ENCODE data around the gene SETD2.
"Not testable (repeated sequence)": the region's sequence is repeated elsewhere in the genome, so short reads cannot be mapped to it uniquely, and the experiment has no call there.

The SETD2 gene

DNA sequence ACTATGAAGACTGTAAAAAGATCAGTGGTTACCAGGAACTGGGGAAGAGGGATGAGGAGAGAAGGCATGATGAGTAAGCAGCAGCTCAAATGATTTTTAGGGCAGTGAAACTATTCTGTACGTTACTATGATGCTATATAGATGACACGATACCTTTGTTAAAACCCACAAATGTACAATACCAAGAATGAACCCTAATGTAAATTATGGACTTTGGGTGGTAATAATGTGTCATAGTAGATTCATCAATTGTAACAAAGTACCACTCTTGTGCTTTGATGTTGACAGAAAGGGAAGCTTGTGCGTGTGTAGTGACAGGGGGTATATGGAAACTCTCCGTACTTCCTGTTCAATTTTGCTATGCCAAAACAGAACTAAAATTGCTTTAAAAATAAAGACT, 132.9 kb downstream of the SETD2 start:
- peak; percentile 31 for DNase-seq

DNA sequence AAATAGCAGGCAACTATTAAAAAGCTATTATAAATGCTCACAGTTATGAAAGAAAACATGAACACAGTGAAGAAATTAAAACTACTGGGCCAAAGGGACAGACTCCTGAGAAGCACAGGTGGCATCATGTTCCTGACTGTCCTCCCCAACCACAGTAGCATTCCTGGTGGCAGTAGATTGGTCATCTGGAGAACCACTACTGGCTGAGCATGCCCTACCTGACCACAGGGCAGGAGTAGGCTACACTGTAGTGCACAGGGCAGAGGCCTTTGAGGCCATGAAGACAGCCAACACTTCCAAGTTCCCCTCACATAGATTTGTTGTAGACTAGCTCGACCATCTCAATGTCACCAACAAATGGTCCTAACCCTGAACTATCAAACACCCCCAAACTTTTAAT, 135.2 kb downstream of the SETD2 start:
- DNase-seq, result no peak

DNA sequence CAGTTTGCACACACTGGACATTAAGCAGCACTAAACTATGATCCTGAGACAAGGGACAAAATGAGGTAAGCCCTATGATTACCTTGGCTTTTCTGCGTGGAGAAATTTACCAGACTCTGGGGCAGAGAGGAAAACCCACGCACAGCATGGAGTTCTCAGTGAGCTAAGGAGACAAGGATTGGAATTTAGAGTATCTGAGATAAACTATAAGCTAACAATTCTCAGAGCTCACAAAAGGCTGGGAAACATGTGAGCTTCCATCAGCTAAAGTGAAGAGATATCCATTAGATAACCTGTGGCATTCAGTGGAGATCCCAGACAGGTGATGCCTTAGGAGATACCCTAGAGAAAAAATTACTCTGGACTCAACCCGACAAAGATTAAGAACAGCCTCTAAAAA, 135.8 kb downstream of the SETD2 start:
- no peak for DNase-seq

DNA sequence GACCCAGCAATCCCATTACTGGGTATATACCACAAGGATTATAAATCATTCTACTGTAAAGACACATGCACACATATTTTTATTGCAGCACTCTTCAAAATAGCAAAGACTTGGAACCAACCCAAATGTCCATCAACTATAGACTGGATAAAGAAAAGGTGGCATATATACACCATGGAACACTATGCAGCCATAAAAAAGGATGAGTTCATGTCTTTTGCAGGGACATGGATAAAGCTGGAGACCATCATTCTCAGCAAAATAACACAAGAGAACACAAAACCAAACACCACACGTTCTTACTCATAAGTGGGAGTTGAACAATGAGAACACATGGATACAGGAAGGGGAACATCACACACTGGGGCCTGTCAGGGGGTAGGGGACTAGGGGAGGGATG, 137.5 kb downstream of the SETD2 start:
- not testable (repeated sequence) for DNase-seq

DNA sequence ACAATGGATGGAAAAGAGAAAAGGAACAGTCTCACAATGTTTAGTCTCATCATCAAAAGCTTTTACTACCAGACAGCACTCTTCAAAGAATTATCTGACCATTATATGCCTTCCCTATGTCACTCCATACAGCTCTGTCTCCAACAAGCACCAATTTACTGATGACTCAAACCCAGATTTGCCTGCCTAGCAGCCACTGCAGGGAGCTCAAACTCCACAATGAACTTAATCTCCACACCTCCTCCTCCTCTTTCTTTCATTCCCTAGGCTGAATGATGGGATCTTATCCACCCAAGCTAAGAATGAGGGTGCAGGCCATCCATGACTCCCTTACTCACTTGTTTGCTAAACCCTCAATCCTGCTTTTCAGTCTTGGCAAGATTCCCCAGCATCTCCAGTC, 139.0 kb downstream of the SETD2 start:
- DNase-seq, result peak; percentile 28

DNA sequence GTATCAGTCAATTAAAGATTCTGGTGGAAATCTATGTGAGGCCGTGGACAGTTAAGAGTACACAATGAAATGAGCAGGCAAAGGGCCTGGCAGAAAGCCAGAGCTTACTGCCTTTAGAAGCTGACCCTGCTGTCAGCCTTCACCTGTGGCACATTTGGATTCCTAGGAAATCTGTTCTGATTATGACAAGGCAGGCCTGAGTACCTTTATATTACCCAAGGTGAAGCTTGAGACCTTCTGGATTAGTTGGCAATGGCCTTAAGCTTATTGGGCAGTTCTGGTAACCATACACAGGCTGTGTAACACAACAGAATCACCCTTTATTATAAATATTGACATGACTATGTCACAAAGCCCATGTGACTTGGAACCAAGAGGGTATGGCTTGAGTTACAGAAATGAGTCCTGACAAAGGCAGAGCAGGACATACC, 141.3 kb downstream of the SETD2 start:
- DNase-seq, result no peak

DNA sequence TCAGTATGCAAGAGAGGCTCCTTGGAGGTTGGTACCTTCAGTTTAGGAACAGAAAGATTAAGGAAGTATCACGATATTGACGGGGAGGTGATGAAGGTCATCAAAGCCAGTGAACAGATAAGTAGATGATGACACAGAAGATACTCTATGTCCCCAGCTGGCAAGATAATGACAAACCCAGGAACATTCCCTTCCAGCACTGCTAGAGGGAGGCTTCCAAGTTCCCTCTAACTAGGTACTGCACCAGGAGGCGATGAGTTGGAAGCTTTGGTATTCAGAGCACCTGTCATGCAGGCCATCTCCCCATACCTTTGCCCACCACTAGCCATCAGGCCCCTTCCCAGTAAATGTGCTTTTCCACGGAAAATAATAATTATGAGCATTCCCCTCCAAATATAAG, 143.6 kb downstream of the SETD2 start:
- no peak for DNase-seq

DNA sequence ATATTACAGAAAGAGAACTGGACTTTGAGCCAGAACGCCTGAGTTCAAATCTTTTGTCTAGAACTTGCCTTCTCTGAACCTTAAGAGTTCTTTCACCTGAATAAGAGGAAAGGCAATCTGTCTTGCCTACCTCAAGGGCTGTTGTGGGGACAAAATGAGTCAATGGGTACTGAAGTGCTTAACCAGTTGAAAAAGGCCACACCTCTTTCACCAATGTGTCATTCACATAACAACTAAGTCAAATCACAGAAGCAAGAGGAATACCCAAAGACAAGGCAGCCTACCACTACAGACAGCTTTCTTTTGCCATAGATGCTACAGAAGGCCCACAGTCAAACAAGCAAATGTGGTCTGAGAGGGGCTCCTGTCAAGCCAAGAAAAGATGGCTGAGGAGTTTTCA, 144.7 kb downstream of the SETD2 start:
- DNase-seq, result peak; percentile 90

DNA sequence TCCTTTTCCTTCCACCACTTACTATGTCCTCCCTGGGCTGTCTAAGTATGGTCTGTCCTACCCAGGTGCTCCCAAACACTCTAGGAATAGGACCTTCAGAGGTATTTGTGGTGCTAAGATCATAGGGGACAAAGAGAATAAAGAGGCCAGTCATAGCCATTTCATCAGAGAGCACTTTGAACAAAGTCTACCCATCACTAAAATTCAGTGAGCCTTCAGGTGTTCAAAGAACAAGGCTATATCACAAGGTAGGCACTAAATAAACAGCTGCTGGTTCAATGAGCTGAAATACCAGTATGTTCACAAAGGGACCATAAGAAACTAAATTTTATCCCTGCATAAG, 145.7 kb downstream of the SETD2 start:
- DNase-seq, result no peak

DNA sequence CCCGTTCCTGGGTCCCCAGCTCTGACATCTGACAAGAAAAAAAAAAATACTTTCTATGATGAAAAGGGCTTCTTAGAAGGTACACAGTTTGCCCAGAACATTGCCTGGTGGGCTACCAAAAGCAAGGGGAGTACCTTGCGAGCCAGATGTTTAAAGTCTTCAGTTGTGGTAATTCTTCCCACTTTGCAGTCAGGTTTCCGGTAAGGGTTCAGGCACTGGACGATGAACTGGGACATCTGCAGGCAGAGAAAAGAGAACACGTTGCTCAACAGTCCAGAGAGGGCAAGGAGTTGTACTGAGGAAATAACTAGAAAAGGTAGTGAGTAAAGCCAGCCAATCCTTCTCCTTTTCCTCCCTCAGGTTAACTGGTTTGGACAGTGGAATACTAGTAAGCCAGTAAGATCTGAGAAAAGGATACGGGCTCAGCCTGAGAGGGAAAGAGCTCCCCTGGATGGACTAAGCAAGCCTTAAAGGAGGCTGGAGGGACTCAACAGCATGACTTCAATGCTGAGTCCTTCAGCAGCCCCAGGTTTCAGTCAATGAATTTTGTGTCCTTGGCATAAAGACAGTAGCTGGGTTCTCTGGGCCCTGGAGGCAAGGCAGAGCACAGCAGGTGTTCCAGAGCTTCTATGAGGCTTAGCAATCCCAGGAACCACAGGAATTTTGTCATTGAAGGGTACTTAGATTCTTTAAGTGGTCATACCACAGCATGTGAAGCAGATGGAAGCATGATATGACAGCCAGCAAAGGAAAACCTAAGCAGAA, 146.2 kb downstream of the SETD2 start:
- DNase-seq, result no peak

DNA sequence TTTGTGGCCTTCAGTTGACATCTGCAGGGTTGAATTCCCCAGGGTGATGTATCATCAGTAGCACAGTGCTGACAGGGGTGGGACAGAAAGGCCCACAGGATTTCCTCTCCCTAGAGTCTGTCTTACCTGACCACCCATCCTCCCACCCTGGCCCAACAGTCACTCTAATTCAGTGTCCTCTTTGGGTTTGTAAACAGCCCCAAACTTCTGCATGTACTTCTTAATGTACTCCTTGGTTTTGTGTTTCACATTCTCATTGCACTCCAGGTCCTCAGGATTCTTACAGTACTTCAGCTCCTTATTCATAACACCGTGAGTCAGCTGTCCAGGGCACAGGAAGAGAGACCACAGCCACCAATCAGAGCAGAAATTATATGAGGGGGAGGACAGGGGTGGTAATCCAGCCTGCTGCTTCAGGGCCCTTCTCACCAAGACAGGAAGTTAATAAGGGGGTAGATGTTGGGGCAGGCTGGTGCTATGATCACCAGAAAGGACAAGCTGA, 146.9 kb downstream of the SETD2 start:
- DNase-seq, result peak; percentile 66

DNA sequence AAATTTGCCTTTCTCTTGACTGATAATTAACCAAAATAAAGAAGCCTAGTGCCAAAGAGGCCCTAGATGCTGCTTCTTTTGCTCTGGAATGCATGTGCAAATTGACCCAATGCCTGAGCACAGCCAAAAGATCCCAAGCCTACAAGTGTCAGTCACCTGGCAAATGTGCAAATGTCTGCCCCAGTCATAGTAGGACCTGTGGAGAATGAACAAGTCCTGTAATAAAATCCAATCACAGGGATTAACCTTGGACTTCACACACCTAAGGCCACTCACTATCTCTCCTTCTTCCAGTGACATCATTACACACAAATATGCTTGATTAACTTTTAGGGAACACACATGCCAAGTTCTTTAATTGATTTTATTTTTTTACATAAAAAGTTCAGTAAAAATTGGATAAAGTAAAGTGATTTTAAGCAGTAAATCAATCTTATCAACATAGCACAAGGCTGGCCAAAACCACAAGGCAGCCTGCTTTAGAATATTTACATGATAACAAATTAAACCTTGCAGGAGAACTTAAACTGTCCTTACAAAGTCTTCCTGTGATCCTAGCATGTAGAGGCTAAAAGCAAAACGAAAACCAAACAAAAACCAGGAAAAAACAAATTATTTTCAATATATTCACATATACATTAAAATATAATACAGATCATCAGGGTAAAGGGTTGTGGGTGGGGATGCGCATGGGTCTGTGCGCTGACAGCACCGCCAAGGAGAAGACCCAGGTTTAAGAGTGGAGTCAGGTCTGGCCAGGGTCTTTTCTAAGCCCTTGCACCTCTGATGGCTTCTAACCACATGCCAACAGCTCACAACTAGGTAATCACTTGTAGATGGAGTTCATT, 147.6 kb downstream of the SETD2 start:
- no peak for DNase-seq

DNA sequence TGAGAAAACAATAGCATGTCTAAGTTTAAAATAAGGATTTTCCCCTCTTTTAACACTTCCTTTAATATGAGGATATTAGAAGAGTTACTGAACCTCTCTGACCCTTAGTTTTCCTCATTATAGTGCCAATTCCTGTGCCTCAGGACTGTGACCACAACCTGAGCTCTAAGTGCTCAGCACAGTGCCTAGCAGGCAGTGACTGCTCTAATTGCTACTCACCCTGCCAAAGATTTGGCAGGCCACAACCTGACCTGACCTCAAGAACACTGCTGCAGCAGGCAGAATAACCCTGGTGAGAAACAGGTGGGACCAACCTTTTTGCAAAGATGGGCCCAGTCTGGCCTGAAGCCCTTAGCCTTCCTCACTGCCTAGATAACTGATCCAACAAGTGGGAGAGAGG, 148.8 kb downstream of the SETD2 start:
- no peak for DNase-seq

DNA sequence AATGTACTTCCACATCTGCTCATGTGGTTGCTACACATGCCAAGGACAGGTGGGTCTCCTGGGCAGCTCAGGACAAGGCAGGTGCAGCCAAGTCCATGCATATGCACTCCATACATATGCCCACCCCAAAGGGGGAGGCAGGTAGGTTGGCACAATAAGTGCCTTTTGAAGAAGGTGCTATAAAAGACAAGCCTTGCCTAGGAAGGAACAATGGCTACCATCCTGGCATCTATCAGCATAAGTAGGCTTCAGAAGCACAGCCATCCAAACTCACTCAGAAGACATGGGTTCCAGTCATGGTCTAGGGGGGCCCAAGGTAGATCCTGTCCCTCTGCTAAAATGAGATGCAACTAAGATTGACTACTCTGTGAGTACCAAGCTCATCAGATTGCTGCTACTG, 149.9 kb downstream of the SETD2 start:
- DNase-seq, result no peak

DNA sequence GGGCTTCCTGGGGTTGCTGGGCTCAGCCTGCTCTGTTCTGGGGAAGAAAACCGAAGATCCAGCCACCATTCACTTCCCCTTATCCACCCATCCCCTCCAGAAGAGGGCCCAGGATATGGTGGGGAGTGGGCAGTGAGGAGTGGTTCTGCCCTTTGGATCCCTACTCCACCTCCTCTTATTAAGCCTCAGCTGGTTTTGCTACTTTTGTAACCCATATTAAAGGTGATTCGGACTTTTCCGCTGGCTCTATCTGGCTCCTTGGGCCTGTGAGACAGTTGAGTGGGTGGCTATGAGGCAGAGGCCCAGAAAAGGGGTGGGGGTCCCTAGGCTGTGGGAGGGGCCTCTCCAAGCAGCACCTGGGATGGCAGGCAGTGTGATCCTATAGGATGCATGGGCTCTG, 150.7 kb downstream of the SETD2 start:
- DNase-seq, result no peak

DNA sequence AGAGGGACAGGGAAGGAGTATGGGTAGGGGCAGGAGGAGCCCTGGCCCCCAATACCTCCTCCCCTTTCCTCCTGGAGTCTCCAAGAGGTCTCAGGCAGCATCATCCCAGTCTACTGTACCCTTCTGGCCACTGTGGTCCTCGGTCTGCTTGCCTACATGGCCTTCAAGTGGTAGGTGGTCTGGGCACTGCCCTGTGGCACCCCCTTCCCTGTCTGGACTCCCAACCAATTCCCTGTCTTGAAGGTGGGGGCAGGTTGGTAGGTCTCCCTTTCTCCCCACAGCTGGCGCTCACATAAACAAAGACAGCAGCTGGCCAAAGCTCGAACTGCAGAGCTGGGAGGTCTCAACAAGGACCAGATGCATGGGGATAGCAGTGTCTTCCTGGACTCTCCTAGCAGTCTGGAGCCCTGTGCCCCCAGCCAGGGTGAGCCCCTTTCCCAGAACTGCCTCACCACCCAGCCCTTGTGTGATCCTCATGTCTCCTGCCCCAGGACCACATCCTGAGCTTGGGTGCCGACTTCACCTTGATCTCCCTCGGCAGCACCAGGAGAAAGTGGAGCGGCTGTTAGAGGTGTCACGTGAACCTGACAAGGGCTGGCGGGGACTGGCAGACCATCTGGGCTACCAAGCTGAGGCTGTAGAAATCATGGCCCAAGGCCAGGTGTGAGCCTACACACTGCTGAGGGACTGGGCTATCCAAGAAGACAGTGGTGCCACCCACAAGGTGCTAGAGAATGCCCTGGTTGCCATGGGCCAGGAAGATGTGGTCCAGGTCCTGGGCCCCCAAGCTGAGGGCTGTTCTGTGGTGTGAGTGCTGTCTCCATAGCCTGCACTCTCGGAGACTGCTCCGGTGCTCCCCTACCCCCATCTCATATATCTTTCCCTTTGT, 151.3 kb downstream of the SETD2 start:
- DNase-seq, result no peak

DNA sequence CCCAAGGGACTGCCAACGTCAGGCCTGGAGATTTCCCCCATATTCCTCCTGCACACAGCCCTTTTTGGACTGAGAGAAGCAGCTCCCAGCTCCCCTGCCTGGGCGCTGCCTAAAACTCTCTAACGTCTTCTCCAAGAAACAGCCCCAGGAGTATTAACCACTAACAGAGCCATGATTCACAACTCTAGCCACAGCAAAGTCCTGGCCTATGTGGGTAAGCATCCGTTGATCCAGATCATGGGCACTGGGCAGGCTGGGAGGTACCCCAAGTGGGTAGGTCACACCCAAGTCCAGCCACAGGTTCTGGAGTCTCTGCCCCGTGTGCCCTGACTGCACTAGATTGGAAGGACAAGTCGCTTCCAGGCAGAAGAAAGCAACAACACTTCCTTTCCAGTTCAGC, 152.5 kb downstream of the SETD2 start:
- no peak for DNase-seq

DNA sequence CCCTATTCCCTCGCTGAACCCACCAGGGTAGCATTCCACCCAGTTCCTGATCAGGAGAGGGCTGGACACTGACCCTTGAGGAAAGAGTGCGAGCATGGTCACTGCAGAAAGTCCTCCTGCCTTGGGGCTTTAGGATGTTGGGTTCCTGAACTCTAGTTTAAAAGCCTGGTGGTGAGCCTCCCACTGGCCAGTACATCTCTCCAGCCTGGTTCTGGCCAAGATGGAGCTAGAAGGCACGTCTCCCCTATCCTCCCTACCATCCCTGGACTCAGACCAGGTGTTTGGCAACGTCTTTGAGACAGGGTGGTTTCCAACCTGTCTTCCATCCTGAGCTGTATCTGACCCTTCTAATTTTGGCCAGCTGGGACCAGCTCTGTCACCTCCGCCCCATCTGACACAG, 153.0 kb downstream of the SETD2 start:
- no peak for DNase-seq

DNA sequence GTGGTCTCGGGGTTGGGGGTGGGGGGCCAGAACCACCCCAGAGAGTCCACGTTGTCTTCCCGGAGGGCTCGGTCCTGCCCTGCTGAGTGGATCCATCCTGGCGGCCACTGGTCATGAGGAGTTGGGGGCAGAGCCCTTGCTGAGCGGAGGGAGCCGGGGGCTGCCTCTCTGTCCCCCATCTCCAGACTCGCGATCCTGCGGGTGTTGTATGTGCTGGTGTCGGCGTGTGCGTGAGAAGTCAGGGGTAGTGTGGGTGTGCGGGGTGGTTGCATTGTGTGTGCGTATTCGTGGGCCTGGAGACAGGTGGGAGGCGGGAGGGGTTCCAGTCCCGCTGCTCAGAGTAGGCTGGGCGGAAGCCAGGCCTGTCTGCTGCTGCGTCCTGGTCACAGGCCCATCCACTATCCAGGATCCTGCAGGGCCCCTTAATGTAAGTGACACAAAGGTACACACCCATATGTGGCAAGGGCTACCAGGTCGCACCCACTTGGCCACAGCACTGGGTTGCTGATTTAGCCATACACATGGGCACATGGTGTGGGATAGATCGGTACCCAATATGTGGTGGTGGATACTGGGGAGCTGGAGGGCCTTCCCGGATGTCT, 153.7 kb downstream of the SETD2 start:
- no peak for DNase-seq

DNA sequence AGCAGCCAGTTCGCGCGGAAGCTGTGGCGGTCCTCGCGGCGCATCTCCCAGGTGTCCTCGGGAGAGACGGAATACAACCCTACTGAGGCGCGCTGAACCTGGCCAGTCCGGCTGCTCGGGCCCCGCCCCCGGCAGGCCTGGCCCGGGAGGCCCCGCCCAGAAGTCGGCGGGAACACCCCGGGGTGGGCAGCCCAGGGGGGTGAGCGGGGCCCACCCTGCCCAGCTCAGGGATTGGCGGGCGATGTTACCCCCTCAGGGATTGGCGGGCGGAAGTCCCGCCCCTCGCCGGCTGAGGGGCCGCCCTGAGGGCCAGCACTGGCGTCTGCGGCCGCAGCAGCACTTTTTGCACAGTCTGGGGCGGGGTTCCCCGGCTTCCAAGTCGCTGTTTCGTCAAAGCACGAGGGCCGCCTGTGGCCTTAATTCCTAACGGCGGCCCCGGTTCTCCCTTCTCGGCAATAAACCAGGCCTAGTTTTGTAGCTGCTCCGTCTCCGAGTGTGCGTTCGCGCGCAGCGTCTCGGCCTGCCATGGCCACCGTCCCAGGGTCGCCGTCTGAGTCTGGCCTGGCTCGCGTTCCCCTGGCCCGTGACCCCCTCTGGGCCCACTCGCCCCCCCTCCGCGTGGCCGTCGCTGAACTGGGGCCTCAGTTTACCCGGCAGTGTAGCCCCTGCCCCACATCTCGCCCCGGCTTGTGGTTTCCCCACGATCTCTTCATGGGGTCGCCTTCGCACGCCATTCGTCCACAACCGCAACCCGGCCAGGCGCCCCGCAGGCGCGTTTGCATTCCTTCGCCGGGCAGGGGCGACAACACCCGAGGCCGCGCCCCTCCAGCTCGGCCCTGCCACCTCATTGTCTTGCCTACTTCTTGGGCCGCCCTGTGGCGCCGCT, 154.4 kb downstream of the SETD2 start:
- DNase-seq, result peak; percentile 76

DNA sequence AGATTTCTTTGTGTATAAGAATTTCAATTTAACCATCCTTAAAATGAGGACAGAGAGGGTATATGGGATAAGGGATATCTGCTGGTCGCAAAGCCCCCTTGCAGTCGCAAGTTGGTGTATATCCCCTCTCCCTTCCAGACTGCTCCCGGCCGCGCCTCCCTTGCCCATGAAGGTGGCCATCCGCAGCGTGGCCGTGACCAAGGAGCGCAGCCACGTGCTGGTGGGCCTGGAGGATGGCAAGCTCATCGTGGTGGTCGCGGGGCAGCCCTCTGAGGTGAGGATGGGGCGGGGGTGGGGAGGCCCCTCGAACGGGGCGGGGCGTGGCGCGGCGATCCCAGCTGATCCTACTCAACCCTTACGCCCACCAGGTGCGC, 155.1 kb downstream of the SETD2 start:
- no peak for DNase-seq
